ENCODE results near the gene PSMD6.

- TF ChIP-seq, protein P1, sequence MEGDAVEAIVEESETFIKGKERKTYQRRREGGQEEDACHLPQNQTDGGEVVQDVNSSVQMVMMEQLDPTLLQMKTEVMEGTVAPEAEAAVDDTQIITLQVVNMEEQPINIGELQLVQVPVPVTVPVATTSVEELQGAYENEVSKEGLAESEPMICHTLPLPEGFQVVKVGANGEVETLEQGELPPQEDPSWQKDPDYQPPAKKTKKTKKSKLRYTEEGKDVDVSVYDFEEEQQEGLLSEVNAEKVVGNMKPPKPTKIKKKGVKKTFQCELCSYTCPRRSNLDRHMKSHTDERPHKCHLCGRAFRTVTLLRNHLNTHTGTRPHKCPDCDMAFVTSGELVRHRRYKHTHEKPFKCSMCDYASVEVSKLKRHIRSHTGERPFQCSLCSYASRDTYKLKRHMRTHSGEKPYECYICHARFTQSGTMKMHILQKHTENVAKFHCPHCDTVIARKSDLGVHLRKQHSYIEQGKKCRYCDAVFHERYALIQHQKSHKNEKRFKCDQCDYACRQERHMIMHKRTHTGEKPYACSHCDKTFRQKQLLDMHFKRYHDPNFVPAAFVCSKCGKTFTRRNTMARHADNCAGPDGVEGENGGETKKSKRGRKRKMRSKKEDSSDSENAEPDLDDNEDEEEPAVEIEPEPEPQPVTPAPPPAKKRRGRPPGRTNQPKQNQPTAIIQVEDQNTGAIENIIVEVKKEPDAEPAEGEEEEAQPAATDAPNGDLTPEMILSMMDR (IDR thresholded peaks at IDR 0.05 in 8 of 11, conservative IDR thresholded peaks at IDR 0.05 in 3 of 11): no peak
- TF ChIP-seq POLR2A (IDR thresholded peaks at IDR 0.05) (no peak), POLR2AphosphoS5 (IDR thresholded peaks at IDR 0.05) (peak in 1 of 3 donors; percentile 35)
Observed at GRCh38 chr3:63967675-63968611, 55.4 kb downstream of the PSMD6 start.

Measured in spleen (tissue), 7 donors.